Measurements from ENCODE around the gene RAB3D.
A peak's percentile ranks its signal among the peaks of the same experiment; 100 is the strongest.

Gene RAB3D

GRCh38 chr19:11295180-11295579, 44.3 kb downstream of the RAB3D start:
- DNase-seq (ENCODE audit: low spot score): no peak

- peak; percentile 97 for DNase-seq (ENCODE audit: low spot score)
These were observed 45.7 kb downstream of the RAB3D start for GRCh38 chr19:11293433-11294389.

GRCh38 chr19:11291991-11292390, 47.5 kb downstream of the RAB3D start:
- no peak for DNase-seq (ENCODE audit: low spot score)

- DNase-seq (ENCODE audit: low spot score): no peak
These were observed 48.0 kb downstream of the RAB3D start for GRCh38 chr19:11291415-11291814.

GRCh38 chr19:11290256-11290655, 49.2 kb downstream of the RAB3D start:
- DNase-seq (ENCODE audit: low spot score): no peak

GRCh38 chr19:11288349-11288748, 51.1 kb downstream of the RAB3D start:
- no peak for DNase-seq (ENCODE audit: low spot score)

GRCh38 chr19:11286312-11286974, 53.0 kb downstream of the RAB3D start:
- DNase-seq (ENCODE audit: low spot score): no peak

GRCh38 chr19:11284515-11284914, 54.9 kb downstream of the RAB3D start:
- DNase-seq (ENCODE audit: low spot score): peak; percentile 9

- DNase-seq (ENCODE audit: low spot score): no peak
These were observed 58.0 kb downstream of the RAB3D start for GRCh38 chr19:11281356-11282049.

- DNase-seq (ENCODE audit: low spot score): no peak
These were observed 59.8 kb downstream of the RAB3D start for GRCh38 chr19:11279505-11280236.

- no peak for DNase-seq (ENCODE audit: low spot score)
These were observed 60.8 kb downstream of the RAB3D start for GRCh38 chr19:11278670-11279069.

GRCh38 chr19:11274533-11275086, 64.8 kb downstream of the RAB3D start:
- no peak for DNase-seq (ENCODE audit: low spot score)

- DNase-seq (ENCODE audit: low spot score): no peak
These were observed 65.5 kb downstream of the RAB3D start for GRCh38 chr19:11273989-11274388.

- no peak for DNase-seq (ENCODE audit: low spot score)
These were observed 66.2 kb downstream of the RAB3D start for GRCh38 chr19:11273296-11273695.

Data from iPS-NIHi11 (cell line).